ENCODE data around the gene EXOC3. TPM values are rescaled to one million over a fixed set of nuclear protein-coding genes. Genes with fewer than 3 reads are reported as not detected.

EXOC3 gene
- total RNA-seq, 2 experiments from 2014 or later: 68.2 to 71.2 TPM

DNA sequence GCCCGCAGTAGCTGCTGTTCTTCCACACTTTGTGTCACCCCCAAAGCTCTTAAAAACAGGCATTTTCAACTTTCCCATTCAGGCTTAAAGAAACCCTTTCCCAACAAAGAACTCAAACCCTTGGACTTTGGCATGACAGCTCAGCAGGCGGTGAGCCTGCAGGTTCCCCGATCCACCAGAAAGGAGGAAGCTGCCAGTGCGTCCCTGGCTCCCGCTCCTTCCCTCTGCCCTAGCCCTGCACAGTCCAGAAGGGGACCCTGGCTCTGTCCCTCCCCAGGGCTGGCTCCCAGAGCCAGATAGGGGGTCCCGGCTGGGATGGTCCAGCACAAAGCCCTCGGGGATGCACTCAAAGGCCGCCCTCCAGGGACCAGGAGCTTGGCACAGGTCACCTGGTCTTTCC is 71.7 kb downstream of the EXOC3 start:
- Mint-ChIP-seq H3K27me3 (peaks cover 5% of the 10 kb centered on the region), H3K27ac (no peak overlapping the region), H3K9me3 (ENCODE audit: low read depth) (no peaks in the 10 kb centered on the region), H3K36me3 (no peaks in the 10 kb centered on the region), H3K4me3 (no peak overlapping the region), H3K4me1 (no peaks in the 10 kb centered on the region)
- CTCF ChIA-PET: no interaction called here
- ATAC-seq: no peak
- DNase-seq: no peak

DNA sequence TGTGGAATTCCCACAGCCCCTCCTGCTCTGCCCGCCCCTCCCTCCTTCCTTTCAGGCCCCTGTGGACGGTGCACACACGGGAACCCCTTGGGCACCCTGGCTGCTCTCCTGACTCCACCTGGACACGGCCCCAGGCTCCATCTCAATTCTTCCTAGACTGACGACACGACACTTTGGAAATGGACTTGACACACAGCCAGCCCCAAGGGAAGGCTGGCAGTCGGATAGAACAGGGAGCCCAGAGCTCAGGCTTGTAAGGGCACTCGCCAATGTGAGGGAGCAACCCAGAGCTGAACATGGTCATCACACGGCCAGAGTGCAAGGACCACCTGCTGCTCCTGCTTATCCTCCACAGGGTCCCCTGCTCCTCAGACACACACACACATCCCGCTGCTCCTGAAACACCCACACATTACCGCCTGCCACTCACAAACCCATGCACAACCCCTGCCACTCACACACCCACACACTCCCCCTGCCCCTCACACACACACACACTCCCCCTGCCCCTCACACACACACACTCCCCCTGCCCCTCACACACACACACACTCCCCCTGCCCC is 72.4 kb downstream of the EXOC3 start:
- CTCF ChIA-PET: no interaction called here
- H3K4me3 Mint-ChIP-seq: no peak overlapping the region
- no peaks in the 10 kb centered on the region for H3K9me3 Mint-ChIP-seq (ENCODE audit: low read depth)
- H3K27me3 Mint-ChIP-seq: peaks cover 5% of the 10 kb centered on the region
- ATAC-seq (no peak), DNase-seq (no peak)
- H3K4me1 Mint-ChIP-seq: no peaks in the 10 kb centered on the region
- no peaks in the 10 kb centered on the region for H3K36me3 Mint-ChIP-seq
- no peak overlapping the region for H3K27ac Mint-ChIP-seq

DNA sequence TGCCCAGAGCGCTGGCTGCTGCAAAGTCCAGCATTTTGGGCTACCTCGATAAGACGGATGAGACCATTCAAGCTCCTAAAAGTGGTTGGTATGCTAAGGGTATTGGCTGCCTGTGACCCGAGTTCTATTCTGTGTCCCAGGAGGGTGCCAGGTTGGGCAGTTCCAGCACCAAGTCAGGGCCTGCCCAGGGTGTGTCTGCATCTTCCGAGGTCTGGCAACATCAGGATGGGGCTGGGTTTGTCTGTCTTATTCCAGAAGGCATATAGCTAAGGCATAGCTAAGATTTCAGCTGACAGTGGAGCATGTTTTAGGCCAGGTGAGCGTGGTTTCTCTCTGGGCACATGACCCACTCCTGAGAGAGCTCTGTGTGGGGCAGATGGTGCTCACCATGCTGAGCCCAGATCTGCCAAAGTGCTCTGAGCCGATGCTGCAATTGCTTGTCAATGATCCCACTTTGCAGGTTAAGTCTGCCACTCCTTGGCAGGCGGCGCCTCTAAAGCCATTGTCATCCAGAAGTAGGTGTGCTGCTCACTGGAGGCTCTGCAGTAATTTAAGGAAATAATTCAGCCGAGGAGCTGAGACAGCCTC is 73.5 kb downstream of the EXOC3 start:
- DNase-seq (no peak), ATAC-seq (no peak)
- no peaks in the 10 kb centered on the region for H3K4me1 Mint-ChIP-seq
- peaks cover 7% of the 10 kb centered on the region for H3K27me3 Mint-ChIP-seq
- no peaks in the 10 kb centered on the region for H3K36me3 Mint-ChIP-seq
- no peak overlapping the region for H3K4me3 Mint-ChIP-seq
- no peak overlapping the region for H3K27ac Mint-ChIP-seq
- H3K9me3 Mint-ChIP-seq (ENCODE audit: low read depth): no peaks in the 10 kb centered on the region
- CTCF ChIA-PET: no interaction called here

Other genes starting within 250 kb of the EXOC3 start
- 1 to 10 TPM; 4.8 to 6.2 TPM for gene CCDC127, start 225.0 kb upstream of the EXOC3 start, total RNA-seq
- gene SDHA, start 224.9 kb upstream of the EXOC3 start, total RNA-seq: 100 to 1,000 TPM; 201 TPM
- gene PDCD6, start 171.5 kb upstream of the EXOC3 start, total RNA-seq: 100 to 1,000 TPM in 1 of 2 experiments, 10 to 100 TPM in 1; 81.7 to 101 TPM
- 10 to 100 TPM; 56.8 to 64.0 TPM for gene AHRR, start 121.5 kb upstream of the EXOC3 start, total RNA-seq
- 1 to 10 TPM; 1.3 to 1.7 TPM for gene SLC9A3, start 81.3 kb downstream of the EXOC3 start, total RNA-seq
- 10 to 100 TPM; 32.2 to 40.5 TPM for gene CEP72, start 169.2 kb downstream of the EXOC3 start, total RNA-seq

All from activated CD8-positive, alpha-beta memory T cell treated with anti-CD3 and anti-CD28 coated beads, Interleukin-2, amount 10 ng/mL, durations not matched to agents 7 days and 5 days (primary cell).